TTC549 (cell line): Measurements from ENCODE around the gene RFC2.

Experiments
- FAIRE-seq: peaks from 2 replicates; lab custom pipeline; 2012; peaks lifted over from hg19 to GRCh38; lab: Jason Lieb, UNC

Gene RFC2

DNA sequence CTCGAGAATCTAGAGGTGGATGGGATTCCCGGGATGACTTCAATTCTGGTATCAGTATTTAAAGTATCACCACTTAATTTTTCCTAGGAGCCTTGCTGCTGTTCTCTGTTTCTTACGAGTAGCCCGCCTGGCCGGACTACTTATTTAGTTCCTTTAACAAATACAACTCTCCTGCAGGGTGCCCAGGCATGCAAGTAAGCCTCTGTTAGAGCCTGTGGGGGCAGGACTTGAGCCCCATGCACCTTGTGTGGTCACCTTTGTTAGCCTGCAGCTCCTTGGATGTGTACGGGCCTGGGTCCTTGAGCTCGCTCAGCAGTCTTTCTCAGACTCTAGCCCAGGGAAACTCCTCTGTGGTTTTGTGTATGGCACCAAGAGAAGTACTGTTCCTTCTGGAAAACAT is 63.9 kb downstream of the RFC2 start:
- no peak for FAIRE-seq

DNA sequence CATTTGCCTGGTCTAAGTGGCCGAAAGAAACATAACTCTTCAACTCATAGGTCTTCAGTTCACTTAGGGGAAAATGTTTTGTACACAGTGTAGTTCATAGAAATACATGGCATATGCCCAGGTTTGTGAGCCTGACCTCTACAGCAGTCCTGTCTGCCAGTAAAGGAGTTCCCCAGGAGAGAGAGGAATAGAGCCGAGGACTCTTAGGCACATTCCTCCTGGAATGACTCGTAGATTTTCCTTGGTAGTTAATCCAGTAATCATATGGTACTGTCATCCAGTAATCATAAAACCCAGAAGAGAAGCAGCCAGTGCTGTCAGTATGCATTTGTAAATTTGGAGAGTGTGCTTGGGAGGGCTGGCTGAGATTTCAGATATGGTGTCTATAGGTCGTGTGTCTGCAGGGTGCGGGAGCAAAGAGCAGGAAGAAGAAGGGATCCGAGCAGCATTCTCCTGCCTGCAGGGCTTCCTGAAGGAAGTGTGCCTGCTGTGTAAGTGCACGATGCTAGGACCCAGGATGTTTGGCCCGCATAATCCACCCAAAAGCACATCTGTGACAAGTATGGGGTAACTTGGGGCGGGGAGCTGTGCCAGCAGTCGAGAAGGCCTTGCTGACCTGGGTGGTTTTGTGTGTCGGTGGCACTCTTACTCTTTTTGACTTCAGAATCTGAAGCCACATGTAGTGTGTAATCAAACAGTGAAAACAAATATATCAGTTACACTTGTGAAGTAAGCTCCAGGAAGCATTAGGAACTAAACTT is 66.1 kb downstream of the RFC2 start:
- no peak for FAIRE-seq

DNA sequence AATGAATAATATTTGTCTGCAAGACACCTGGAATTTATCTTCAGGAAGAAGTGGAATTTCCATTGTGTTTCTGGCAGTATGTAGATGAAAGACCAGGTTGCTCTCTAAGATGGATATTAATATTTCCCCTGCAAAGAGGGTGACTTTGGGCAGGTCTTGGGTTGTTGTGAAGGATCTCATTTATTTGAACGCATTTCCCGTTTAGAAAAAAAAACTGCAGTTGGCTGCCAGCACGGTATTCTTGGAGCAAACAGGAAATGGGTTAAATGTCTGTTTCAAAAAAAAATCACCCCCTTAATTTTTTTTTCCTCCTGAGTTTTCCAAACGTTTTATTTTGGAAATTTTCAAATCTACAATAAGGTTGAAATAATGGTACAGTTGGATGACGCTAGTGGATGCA is 68.6 kb downstream of the RFC2 start:
- FAIRE-seq = no peak

DNA sequence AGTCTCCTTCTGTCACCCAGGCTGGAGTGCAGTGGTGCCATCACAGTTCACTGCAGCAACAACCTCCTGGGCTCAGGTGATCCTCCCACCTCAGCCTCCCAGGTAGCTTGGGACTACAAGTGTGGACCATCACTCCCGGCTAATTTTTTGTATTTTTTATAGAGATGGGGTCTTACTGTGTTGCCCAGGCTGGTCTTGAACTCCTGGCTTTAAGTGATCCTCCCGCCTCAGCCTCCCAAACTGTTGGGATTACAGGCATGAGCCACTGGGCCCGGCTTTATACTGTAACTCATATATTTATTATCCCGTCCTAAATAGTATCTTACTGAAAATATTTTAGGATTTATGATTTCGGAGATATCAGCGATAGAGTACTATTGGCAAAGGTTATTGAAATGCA is 69.2 kb downstream of the RFC2 start:
- FAIRE-seq = no peak

DNA sequence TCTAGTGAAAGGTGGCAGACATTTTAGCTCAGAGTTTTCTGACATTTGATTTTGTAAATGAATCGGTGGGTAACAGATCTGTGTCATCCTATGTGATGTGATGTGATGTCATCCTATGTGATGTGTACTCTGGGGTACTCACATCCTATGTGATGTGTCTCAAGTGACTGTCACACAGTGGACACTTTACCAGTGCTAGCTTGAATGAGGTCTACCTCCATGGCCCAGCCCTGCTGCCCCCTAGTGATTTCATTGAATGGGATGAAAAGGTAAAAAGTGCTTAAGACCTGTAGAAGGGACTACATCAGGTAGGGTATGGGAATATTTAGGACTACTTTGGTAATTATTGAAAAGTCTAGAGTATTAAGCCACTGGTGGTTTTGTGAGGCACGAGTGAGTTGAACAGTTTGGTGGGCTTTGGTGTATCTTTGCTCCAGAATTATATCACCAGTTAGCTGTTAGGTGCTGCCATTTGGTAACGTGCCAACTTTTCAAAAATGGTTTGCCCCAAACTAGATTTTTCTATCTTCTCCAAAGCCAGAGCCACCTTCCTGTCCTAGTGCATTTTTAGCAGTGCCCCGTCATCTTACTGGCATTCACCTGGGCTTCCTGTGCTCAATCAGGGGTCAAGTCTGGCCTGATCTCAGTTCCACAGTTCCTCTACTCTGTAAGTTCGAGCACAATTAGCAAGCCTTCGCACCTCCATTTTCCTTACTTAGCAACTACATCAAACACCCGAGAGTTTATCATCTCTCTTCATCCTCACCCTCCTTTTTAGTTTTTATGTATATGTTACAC is 70.3 kb downstream of the RFC2 start:
- no peak for FAIRE-seq

DNA sequence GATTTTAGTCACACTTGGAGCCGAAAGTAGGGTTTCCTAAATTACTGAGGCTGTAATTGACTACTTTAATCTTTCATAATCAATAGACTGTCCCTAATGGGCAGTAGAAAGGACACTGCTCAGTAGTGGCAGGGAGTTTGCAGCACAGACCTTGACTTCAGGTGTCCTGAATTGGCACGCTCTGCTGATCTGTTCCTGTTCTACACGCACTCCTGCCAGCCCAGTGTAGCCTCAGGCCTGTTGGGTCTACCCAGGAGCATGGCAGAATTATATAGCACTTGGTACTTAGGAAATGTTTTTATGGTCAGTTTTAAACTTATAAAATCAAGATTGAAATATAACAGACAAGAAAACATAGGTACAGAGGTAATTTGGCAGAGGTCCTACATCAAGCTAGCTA is 71.1 kb downstream of the RFC2 start:
- FAIRE-seq = no peak

DNA sequence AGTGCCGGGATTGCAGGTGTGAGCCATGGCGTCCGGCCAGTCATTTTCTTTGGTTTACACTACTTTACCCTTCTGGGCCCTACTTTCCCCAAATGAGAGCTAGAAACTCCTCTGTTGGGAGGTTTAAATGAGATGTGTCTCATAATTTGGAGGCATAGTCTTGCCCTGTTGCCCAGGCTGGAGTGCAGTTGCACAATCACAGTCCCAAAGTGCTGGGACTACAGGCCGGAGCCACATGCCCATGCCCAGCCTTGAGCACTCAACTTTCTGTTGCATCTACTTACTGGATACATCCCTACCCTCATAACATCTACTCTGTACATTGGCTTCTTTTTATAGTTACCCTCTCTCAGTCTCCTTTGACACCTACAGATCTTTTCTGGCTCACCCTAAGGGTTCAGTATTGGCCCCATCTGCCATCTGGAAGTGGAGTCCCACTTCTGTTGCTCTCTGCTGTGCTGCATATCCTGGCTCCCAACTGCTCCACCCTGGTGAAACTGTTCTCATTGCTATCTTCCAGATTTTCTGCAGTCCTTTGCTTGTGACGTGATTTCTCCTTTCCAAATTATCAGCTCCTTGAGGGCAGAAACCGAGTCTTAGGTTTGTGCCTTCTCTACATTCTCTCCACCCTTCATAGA is 71.6 kb downstream of the RFC2 start:
- no peak for FAIRE-seq

DNA sequence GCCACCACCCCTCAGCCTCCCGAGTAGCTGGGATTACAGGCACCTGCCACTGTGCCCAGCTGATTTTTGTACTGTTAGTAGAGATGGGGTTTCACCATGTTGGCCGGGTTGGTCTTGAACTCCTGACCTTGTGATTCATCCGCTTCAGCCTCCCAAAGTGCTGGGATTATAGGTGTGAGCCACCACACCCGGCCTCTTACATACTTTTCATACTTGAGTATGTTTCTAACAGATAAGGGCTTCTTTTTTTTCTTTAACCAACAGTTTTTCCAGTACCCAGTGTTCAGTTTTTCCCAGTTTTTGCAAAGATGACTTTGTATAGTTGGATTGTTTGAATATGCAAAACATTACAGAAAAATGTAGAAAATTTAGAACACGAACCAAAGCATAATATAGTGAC is 72.4 kb downstream of the RFC2 start:
- no peak for FAIRE-seq
